GM10847 (cell line): ENCODE results near the gene BAZ2A.

Experiments
- POLR2A ChIP-seq: IDR thresholded peaks from 2 replicates; pipeline ENCODE4 v1.6.1; 2011; ENCODE audit not compliant: insufficient read length; ENCODE audit errors: extremely low read depth

Gene BAZ2A

GRCh38 chr12:56622535-56622934 is 7.6 kb downstream of the BAZ2A start:
- TF ChIP-seq POLR2A = no peak

DNA sequence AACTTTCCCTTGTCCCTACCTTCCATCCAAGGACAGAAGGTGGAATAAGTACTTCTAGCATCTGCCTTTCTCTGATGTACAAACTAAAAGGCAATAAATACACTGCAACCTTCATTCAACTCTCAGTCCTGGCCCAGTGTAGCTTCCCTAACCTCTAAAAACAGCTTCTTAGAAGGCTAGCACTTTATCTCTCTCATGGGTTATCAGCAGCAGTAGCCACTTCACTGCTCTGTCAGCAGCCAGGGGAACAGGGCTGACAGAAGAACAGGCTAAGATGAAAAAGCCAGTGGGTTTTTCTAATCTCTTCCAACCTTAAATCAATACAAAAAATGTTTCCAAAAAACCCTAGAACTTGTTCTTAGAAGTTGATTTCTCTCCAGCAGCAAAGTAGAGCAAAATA is 13.2 kb downstream of the BAZ2A start:
- TF ChIP-seq POLR2A = no peak

- no peak for TF ChIP-seq POLR2A
Measured at GRCh38 chr12:56616244-56616643, 13.9 kb downstream of the BAZ2A start.

DNA sequence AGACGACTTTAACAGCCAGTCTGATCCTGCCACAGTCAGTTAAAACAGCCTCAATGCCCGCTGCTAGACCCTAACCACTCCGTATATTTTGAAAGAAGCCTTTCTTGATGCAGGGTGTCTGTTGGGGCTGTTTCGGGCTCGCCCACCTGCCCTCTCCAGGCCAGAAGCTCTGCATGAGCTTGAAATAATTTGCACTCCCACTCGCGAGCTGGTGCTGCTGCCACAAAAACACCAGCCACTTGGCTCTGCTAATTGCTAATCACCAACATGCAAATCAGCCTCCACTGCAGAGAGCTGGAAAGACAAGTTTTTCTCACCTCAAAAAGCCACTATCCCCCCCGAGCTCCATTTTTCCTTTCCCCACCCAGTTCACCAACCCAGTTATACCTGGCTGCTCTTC is 15.5 kb downstream of the BAZ2A start:
- no peak for TF ChIP-seq POLR2A

DNA sequence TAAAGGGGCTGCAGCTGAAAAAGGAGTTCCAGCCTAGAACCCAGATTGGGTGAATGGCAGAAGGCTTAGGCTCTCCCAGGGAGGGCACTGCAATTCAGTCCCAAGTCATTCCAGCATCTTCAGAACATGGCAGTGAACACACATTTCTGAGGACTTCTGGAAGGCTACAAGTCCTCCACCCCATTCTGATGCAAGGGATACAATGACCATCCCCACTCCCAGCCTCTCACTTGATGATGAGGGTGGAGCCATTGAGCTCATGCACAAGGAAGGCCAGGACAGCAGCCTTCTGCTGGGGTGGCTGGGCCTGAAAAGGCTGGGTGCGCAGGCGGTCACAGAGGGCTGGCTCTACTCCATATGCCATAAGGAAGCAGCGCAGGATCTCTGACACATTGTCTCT is 25.8 kb downstream of the BAZ2A start:
- TF ChIP-seq POLR2A = no peak

GRCh38 chr12:56602239-56602638 is 27.9 kb downstream of the BAZ2A start:
- TF ChIP-seq POLR2A = no peak

- no peak for TF ChIP-seq POLR2A
Measured at GRCh38 chr12:56601503-56601902, 28.6 kb downstream of the BAZ2A start.

- TF ChIP-seq POLR2A = no peak
Measured at GRCh38 chr12:56600753-56601152, 29.4 kb downstream of the BAZ2A start.

GRCh38 chr12:56599797-56600196 is 30.3 kb downstream of the BAZ2A start:
- no peak for TF ChIP-seq POLR2A

DNA sequence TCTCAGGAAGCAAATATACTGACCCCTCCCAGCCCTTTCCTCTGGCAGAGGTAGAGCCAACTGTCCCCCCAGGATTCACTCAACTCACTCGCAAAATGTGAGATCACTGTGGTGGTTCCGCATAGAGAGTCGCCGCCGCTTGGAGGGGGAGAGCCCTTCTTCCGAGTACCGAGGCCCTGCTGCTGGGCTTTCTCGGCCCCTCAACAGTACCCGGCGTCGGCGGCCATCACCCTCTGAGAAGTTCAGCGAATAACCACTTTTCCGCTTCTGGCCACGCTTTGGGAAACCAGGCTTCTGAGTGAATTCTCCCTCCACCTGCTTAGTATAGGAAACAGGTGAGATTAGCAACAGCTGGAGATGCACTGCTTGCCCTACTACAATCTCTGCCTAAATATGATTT is 31.1 kb downstream of the BAZ2A start:
- TF ChIP-seq POLR2A = no peak

- no peak for TF ChIP-seq POLR2A
Measured at GRCh38 chr12:56596815-56597214, 33.3 kb downstream of the BAZ2A start.

DNA sequence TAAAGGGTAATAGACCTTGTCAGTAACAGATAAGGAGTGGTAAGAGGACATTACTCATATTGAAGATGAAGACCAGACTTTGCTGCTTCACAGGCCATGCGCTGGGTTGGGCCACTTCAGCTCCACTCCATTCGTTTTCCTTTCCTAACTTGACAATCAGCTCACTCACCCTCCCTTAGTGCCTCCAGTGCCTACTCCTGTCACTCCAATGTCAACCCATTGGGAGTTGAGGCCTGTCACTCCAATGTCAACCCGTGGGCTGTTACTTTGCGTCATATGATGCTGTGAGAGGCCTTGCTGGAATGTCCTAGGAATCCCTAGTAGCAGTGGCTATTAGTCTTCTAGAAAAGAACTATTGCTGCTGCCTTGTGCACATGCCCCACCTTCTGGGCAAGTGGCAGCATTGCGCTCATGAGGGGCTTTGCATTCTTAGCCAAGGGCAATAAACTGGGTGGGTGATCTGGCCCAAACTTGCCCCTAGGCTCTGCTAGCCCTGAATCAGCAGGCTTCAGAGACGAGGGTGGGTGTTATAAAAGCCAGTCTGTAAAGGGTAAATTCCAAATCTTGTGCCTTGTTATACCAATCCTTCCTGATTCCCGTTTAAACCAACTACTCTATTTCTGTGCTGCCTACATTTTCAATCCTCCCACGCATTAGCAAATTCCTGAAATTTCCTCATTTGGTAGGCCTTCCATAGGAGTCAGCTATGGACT is 36.1 kb downstream of the BAZ2A start:
- no peak for TF ChIP-seq POLR2A

DNA sequence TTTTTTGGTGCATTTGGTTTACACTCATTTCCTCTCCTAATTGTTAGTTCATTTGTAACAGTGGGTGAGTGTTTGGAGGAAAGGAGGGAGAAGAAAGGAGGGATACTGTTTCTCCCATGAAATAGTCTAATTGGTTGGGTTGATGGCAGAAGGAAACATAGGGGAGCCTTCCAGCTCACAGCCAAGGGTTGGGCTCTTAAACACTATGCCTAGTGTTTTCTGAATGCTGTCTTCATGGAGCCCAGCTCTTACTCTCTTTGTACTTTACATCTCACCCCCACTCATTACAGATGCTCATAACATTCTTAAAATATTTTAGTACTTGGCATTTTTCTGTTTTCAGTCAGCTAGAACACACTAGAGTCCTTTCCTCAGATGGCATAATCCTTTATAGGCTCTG is 38.2 kb downstream of the BAZ2A start:
- TF ChIP-seq POLR2A = no peak

- no peak for TF ChIP-seq POLR2A
Measured at GRCh38 chr12:56591126-56591525, 39.0 kb downstream of the BAZ2A start.

DNA sequence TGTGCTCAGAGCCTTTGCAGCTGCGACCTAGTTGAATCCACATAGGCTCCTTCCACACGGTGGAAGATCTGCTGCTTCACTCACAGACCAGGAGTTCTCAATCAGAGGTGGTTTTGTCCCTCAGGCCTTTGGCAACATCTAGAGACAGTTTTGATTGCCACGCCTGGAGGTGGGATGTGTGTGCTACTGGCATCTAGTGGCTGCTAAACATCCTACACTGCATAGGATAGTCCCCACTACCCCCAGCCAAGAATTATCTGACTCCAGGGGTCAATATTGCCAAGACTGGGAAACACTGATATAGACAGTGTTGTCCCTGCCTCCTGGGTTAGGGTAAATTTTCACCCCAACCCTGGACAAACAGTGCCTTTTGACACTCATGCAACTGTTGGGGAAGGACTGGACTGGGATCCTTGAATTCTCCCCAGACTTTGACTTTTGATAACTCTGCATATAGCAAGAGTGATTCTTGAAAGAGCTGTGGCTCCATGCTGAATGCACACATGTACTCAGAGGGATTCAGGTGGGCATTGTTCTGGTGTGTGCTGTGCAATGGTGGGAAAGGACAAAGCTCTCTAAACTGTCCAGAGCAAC is 39.8 kb downstream of the BAZ2A start:
- no peak for TF ChIP-seq POLR2A

- TF ChIP-seq POLR2A = no peak
Measured at GRCh38 chr12:56589783-56590182, 40.3 kb downstream of the BAZ2A start.

DNA sequence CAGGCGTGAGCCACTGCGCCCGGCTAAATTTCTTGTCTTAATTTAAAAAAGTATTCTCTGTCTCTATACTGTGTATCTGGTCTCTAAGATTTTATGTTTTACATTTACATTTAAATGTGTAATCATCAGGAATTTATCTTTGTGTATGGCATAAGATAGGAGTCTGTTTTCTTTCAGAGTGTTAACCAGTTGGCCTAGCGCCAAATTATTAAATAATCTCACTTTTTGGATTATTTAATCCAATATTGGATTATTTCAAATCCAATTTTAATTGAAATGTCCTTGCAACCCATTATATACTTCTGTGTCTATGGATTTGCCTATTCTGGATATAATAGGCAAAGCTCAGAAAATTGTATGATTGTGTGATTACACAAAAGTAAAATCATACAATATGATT is 45.0 kb downstream of the BAZ2A start:
- TF ChIP-seq POLR2A = no peak
